Right lobe of liver (tissue), 6 donors: ENCODE results near the gene SPEM3. TPM values are rescaled to one million over a fixed set of nuclear protein-coding genes. Genes with fewer than 3 reads are reported as not detected.
A peak's percentile ranks its signal among the peaks of the same experiment; 100 is the strongest.

Source experiments
- ATAC-seq, 4 donors: fragments of 200-7000 bp; cut with Tn5 transposase; one replicate each; pipeline ENCODE4 v1.9.1; 2020; ENCODE audit warnings: mild to moderate bottlenecking in 4 of 4, moderate library complexity in 4 of 4
- DNase-seq, 3 donors: peaks; one replicate each; pipeline ENCODE4 v3.0.0-alpha.2; 2020
- H3K27ac ChIP-seq, 3 donors: fragments of 200-600 bp; one replicate each; pipeline ENCODE4 v1.8.0; 2022
- H3K27me3 ChIP-seq, 2 donors: fragments of 200-600 bp; one replicate each; pipeline ENCODE4 v1.8.0; 2022
- H3K36me3 ChIP-seq, 4 donors: fragments of 200-600 bp; sonication (generic) in 1 of 4; one replicate each; pipeline versions ENCODE4 v1.5.1 to v1.8.0; 2017 to 2022; ENCODE audit warnings: control low read depth in 1 of 4
- H3K4me1 ChIP-seq, 4 donors: fragments of 200-600 bp; sonication (generic) in 1 of 4; one replicate each; pipeline versions ENCODE4 v1.5.1 to v1.8.0; 2017 to 2022; ENCODE audit warnings: control low read depth in 1 of 4
- H3K4me3 ChIP-seq, 3 donors: fragments of 200-600 bp; one replicate each; pipeline ENCODE4 v1.8.0; 2022
- H3K9me3 ChIP-seq, 4 donors: fragments of 200-600 bp; sonication (generic) in 1 of 4; one replicate each; pipeline versions ENCODE4 v1.5.1 to v1.8.0; 2017 to 2022; ENCODE audit warnings: control low read depth in 1 of 4
- POLR2A ChIP-seq: fragments of 450-650 bp; IDR thresholded peaks from one replicate; pipeline ENCODE4 v1.6.1; 2017; ENCODE audit warnings: antibody characterized with exemption, mild to moderate bottlenecking
- WGBS: methylation state at CpG from one replicate; pipeline ENCODE4 v1.1.6; 2018; ENCODE audit warnings: low coverage, low lambda C conversion rate; ENCODE audit not compliant: insufficient coverage; ENCODE audit errors: missing lambda C conversion rate; 5-methylcytosine and 5-hydroxymethylcytosine counted together
- intact Hi-C, 2 donors: fragments of 100-400 bp; cut with DNase I; formaldehyde crosslinking; loops; one replicate each; pipeline versions ENCODE4 v1.11.2 to v1.14.1; 2022
- total RNA-seq, 6 experiments: library from RNA; depleted of rRNA in 2 of 6; stranded (reverse); fragments of >200 nt in 2 of 6; fragmentation: NEBNext Ultra II Directional in 3 of 6; extraction: Animal tissue kit (Norgen Biotek cat#: 25700) in 3 of 6; gene quantifications; one replicate each; pipeline versions ENCODE4 v1.1.0 to v1.2.4, GENCODE V29; 2016 to 2023
- TF ChIP-seq, protein P1 (sequence below), 4 donors: fragments of 200-600 bp in 3 of 4; fragments of 450-650 bp in 1 of 4; IDR thresholded peaks; one replicate each; pipeline versions ENCODE4 v1.5.1 to v1.8.0; 2016 to 2022; ENCODE audit warnings: antibody characterized with exemption in 4 of 4, mild to moderate bottlenecking in 2 of 4
- donor health status: DM: no; HTN: yes; CAD: no.
- donor health status: DM: no; HTN: no; CAD: no.
- donor health status: DM: no; HTN: no; CAD: no.
- donor health status: DM: no; HTN: yes; CAD: no.
- donor health status: DM: no; HTN: yes; CAD: no.

SPEM3 gene
- total RNA-seq, 6 experiments from 2014 or later: not detected

DNA sequence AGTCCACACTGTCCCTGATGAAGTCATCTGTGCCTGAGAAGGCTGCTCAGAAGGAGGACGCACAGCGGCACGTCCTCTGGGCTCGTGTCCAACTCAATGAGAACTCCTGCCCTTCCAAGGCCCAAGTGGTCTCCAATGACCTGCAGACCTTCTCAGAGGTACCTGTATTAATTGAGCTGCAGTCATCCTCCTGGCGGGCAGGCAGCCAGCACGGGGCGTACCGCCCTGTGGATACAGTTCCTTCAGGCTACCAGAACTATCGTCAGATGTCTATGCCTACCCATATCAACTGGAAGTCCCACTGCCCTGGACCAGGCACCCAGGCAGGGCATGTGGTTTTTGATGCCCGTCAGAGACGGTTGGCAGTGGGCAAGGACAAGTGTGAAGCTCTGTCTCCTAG is 3.6 kb downstream of the SPEM3 start:
- WGBS: 100% methylated on average over 2 of the region's 11 CpGs
- no peaks in the 10 kb centered on the region for H3K27me3 ChIP-seq
- intact Hi-C loops: no loop called here
- no peak overlapping the region for H3K4me3 ChIP-seq
- DNase-seq: no peak
- H3K27ac ChIP-seq: no peak overlapping the region
- no peak for TF ChIP-seq POLR2A
- TF ChIP-seq, protein P1, sequence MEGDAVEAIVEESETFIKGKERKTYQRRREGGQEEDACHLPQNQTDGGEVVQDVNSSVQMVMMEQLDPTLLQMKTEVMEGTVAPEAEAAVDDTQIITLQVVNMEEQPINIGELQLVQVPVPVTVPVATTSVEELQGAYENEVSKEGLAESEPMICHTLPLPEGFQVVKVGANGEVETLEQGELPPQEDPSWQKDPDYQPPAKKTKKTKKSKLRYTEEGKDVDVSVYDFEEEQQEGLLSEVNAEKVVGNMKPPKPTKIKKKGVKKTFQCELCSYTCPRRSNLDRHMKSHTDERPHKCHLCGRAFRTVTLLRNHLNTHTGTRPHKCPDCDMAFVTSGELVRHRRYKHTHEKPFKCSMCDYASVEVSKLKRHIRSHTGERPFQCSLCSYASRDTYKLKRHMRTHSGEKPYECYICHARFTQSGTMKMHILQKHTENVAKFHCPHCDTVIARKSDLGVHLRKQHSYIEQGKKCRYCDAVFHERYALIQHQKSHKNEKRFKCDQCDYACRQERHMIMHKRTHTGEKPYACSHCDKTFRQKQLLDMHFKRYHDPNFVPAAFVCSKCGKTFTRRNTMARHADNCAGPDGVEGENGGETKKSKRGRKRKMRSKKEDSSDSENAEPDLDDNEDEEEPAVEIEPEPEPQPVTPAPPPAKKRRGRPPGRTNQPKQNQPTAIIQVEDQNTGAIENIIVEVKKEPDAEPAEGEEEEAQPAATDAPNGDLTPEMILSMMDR (IDR thresholded peaks at IDR 0.05): no peak
- H3K36me3 ChIP-seq: no peaks in the 10 kb centered on the region
- no peaks in the 10 kb centered on the region for H3K9me3 ChIP-seq
- peaks cover 0 to 21% (median 7%) of the 10 kb centered on the region in 4 donors for H3K4me1 ChIP-seq
- no peak for ATAC-seq

DNA sequence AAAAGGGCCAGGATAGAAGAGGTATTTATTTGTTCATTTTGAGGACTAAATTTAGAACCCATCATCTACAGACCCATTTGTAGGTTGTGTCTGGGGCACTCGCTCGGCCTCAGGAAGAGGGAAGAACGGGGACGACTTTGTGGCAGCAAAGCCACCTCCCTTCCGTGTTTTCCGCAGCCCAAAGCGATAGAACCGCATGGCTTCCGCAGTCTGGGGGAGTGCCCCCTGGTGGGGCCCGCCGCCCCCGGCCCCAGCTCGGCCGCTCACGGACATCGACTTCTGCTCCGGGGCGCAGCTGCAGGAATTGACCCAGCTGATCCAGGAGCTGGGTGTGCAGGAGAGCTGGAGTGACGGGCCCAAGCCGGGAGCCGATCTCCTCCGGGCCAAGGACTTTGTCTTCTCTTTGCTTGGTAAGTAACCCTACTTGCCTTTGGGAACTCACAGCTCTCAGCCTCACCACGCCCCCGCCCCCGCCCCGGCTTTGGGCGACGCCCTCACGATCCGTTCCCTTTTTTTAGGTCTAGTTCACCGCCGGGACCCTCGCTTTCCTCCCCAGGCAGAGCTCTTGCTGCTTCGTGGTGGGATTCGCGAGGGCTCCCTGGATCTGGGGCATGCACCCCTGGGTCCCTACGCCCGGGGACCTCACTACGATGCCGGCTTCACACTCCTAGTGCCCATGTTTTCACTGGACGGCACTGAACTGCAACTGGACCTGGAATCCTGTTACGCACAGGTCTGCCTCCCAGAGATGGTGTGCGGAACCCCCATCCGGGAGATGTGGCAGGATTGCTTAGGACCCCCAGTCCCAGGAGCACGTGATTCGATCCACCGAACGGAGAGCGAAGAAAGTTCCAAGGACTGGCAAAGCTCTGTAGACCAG is 7.3 kb downstream of the SPEM3 start:
- TF ChIP-seq, protein P1 (IDR thresholded peaks at IDR 0.05): no peak
- peak; percentile 9 for TF ChIP-seq POLR2A
- 12% methylated on average over 23 of the region's 49 CpGs for WGBS
- DNase-seq: peak in 2 of 3 donors; percentile 58 to 67
- Histone ChIP-seq H3K27me3 (no peaks in the 10 kb centered on the region), H3K9me3 (no peaks in the 10 kb centered on the region), H3K4me1 (peaks cover 0 to 40% (median 12%) of the 10 kb centered on the region in 4 donors), H3K4me3 (peak overlapping the region; percentile 44 to 63 (median 59)), H3K27ac (peak overlapping the region; percentile 17 to 65 (median 46)), H3K36me3 (no peaks in the 10 kb centered on the region)
- peak in 3 of 4 donors; percentile 1 to 6 (median 2) for ATAC-seq
- intact Hi-C loops: loop anchor here in 1 of 2 donors (5.0 kb wide), 1 partner anchor 79 kb away; the partner anchor contains the start of gene TMEM95

DNA sequence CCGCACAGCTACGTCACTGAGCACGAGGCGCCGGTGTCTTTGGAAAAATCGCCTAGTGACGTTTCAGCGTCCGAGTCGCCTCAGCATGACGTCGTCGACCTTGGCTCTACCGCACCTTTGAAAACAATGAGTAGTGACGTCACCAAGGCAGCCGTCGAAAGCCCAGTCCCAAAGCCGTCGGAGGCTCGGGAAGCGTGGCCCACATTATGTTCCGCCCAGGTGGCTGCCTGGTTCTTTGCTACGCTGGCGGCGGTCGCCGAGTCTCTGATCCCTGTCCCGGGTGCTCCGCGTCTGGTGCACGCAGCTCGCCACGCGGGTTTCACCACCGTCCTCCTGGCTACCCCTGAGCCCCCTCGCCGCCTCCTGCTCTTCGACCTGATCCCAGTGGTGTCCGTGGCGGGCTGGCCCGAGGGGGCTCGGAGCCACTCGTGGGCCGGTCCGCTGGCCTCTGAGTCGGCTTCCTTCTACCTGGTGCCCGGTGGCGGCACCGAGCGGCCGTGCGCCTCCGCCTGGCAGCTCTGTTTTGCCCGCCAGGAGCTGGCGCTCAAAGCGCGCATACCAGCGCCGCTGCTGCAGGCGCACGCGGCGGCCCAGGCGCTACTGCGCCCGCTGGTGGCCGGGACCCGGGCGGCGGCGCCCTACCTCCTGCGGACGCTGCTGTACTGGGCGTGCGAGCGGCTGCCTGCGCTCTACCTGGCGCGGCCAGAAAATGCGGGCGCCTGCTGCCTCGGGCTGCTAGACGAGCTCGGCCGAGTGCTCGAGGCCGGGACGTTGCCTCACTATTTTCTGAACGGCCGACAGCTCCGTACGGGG is 8.1 kb downstream of the SPEM3 start:
- H3K4me1 ChIP-seq: peaks cover 0 to 42% (median 12%) of the 10 kb centered on the region in 4 donors
- peak overlapping the region; percentile 48 to 65 (median 53) for H3K27ac ChIP-seq
- H3K36me3 ChIP-seq: no peaks in the 10 kb centered on the region
- no peaks in the 10 kb centered on the region for H3K9me3 ChIP-seq
- peak overlapping the region; percentile 44 to 59 (median 45) for H3K4me3 ChIP-seq
- 12% methylated on average over 35 of the region's 92 CpGs for WGBS
- intact Hi-C loops: loop anchor here in 1 of 2 donors (5.0 kb wide), 1 partner anchor 79 kb away; the partner anchor contains the start of gene TMEM95
- TF ChIP-seq, protein P1 (IDR thresholded peaks at IDR 0.05): peak; percentile 90 to 97 (median 92)
- peak; percentile 57 for TF ChIP-seq POLR2A
- no peaks in the 10 kb centered on the region for H3K27me3 ChIP-seq
- DNase-seq (peak; percentile 88 to 91 (median 89)), ATAC-seq (peak; percentile 69 to 86 (median 80))

DNA sequence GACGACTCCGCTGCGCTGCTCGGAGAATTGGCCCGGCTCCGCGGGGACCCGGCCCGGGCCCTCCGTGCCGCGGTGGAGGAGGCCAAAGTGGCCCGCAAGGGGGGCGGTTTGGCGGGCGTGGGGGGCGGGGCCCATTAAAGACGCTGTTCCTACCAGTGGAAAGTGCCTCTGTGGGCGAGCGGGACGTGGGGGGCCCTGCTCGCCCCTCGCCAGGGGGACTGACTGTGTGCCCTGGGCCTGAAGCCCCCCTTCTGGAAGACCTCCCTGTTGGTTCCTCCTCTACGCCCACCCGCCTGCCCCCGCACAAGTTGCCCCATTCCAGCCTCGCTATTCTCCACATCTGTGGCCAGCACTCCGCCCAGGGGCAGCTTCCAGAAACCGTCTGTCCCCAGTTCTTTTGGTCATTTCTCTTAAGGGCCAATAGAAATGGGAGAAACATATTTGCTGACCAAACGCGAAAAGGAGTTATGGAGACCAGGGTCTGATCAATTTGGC is 8.8 kb downstream of the SPEM3 start:
- H3K27me3 ChIP-seq: no peaks in the 10 kb centered on the region
- TF ChIP-seq, protein P1 (IDR thresholded peaks at IDR 0.05): no peak
- no peak for TF ChIP-seq POLR2A
- H3K27ac ChIP-seq: peak overlapping the region in 1 of 3 donors; percentile 65
- H3K9me3 ChIP-seq: no peaks in the 10 kb centered on the region
- peak overlapping the region in 2 of 3 donors; percentile 44 to 45 for H3K4me3 ChIP-seq
- H3K36me3 ChIP-seq: no peaks in the 10 kb centered on the region
- 30% methylated on average over 7 of the region's 31 CpGs for WGBS
- no peak for DNase-seq
- H3K4me1 ChIP-seq: peaks cover 0 to 42% (median 12%) of the 10 kb centered on the region in 4 donors
- ATAC-seq: no peak
- intact Hi-C loops: loop anchor here in 1 of 2 donors (5.0 kb wide), 1 partner anchor 80 kb away; the partner anchor contains the start of gene TMEM95
